ENCODE data around the gene CBX6. TPM values are rescaled to one million over a fixed set of nuclear protein-coding genes. Genes with fewer than 3 reads are reported as not detected.

Gene CBX6
- total and polyA plus RNA-seq, 7 experiments from 2014 or later: 6.3 to 77.0 (median 72.4) TPM

- peaks cover 0 to 5% (median 0%) of the 10 kb centered on the region in 5 donors for H3K36me3 Mint-ChIP-seq
- peaks cover 9 to 40% (median 30%) of the 10 kb centered on the region in 7 donors for H3K4me1 Mint-ChIP-seq
- peak; percentile 2 for ATAC-seq
- ChIA-PET CTCF (interaction anchor here (1.5 to 3.2 kb wide), 3 partner anchors 46 to 78 kb away, joined by 4 to 14 read pairs (median 6); no protein-coding TSS in a partner anchor), POLR2A (interaction anchor here (0.5 to 5.4 kb wide), 9 partner anchors 8 to 138 kb away, joined by 3 to 35 read pairs (median 5); no protein-coding TSS in a partner anchor)
- H3K36me3 ChIP-seq (ENCODE audit: control insufficient read depth in 2 of 3, insufficient read depth in 3 of 3, low read length in 3 of 3): no peaks in the 10 kb centered on the region
- no peak overlapping the region for H3K27ac ChIP-seq (ENCODE audit: low read depth, low read length)
- peaks cover 0 to 14% of the 10 kb centered on the region in 2 donors for H3K4me1 ChIP-seq (ENCODE audit: control insufficient read depth in 2 of 2, insufficient read depth in 2 of 2, low read length in 2 of 2)
- intact Hi-C loops (cut with micrococcal nuclease): loop anchor here in 1 of 2 donors (5.0 kb wide), 1 partner anchor 87 kb away; the partner anchor contains the start of gene SUN2
- H3K27me3 ChIP-seq (ENCODE audit: control insufficient read depth in 2 of 2, insufficient read depth in 2 of 2, low read length in 2 of 2): no peaks in the 10 kb centered on the region
- no peaks in the 10 kb centered on the region for H3K9me3 ChIP-seq (ENCODE audit: control insufficient read depth in 2 of 3, low read length in 3 of 3)
- peaks cover 0 to 72% (median 0%) of the 10 kb centered on the region in 5 donors for H3K27me3 Mint-ChIP-seq
- DNase-seq: peak in 1 of 9 donors; percentile 12
- peak overlapping the region in 2 of 9 donors; percentile 52 to 70 for H3K27ac Mint-ChIP-seq
- peak overlapping the region; percentile 22 to 85 (median 70) for H3K4me3 Mint-ChIP-seq
- no peak overlapping the region for H3K4me3 ChIP-seq (ENCODE audit: low read length)
- peaks cover 0 to 3% (median 0%) of the 10 kb centered on the region in 11 donors for H3K9me3 Mint-ChIP-seq
These were observed 27.6 kb downstream of the CBX6 start for GRCh38 chr22:38844315-38845003.

- Mint-ChIP-seq H3K36me3 (peaks cover 0 to 5% (median 0%) of the 10 kb centered on the region in 5 donors), H3K27ac (peak within 1 kb of the TSS in 6 of 9 donors; percentile 38 to 86 (median 62)), H3K4me1 (peaks cover 9 to 40% (median 33%) of the 10 kb centered on the region in 7 donors), H3K27me3 (peaks cover 0 to 70% (median 0%) of the 10 kb centered on the region in 5 donors), H3K9me3 (peaks cover 0 to 3% (median 0%) of the 10 kb centered on the region in 11 donors), H3K4me3 (peak within 1 kb of the TSS; percentile 75 to 90 (median 86))
- peak in 8 of 9 donors; percentile 21 to 55 (median 40) for DNase-seq
- CTCF ChIA-PET: interaction anchor here (1.0 to 3.2 kb wide), 5 partner anchors 46 to 119 kb away, joined by 3 to 14 read pairs (median 4); no protein-coding TSS in a partner anchor
- Histone ChIP-seq H3K9me3 (ENCODE audit: control insufficient read depth in 2 of 3, low read length in 3 of 3) (no peaks in the 10 kb centered on the region), H3K27me3 (ENCODE audit: control insufficient read depth in 2 of 2, insufficient read depth in 2 of 2, low read length in 2 of 2) (no peaks in the 10 kb centered on the region), H3K36me3 (ENCODE audit: control insufficient read depth in 2 of 3, insufficient read depth in 3 of 3, low read length in 3 of 3) (no peaks in the 10 kb centered on the region), H3K4me3 (ENCODE audit: low read length) (peak within 1 kb of the TSS; percentile 50), H3K27ac (ENCODE audit: low read depth, low read length) (no peak within 1 kb of the TSS), H3K4me1 (ENCODE audit: control insufficient read depth in 2 of 2, insufficient read depth in 2 of 2, low read length in 2 of 2) (peaks cover 0 to 14% of the 10 kb centered on the region in 2 donors)
- POLR2A ChIA-PET: interaction anchor here (0.6 to 5.4 kb wide), 13 partner anchors 18 to 162 kb away, joined by 3 to 35 read pairs (median 4); partner anchors contain the start of genes GTPBP1 and TOMM22
- intact Hi-C loops (cut with micrococcal nuclease): loop anchor here (1.0 to 5.0 kb wide), 8 partner anchors 45 to 138 kb away; partner anchors contain the start of genes DNAL4 (in 1 of the 2), GTPBP1 (in 1 of the 2) and SUN2 (in 1 of the 2)
- peak; percentile 73 for ATAC-seq
These were observed 28.2 kb downstream of the CBX6 start, which contains the start of gene NPTXR for GRCh38 chr22:38843657-38844314. NPTXR (minus strand) TSS chr22:38844028.

GRCh38 chr22:38843201-38843656, 28.8 kb downstream of the CBX6 start:
- ChIA-PET POLR2A (interaction anchor here (0.6 to 5.4 kb wide), 14 partner anchors 18 to 162 kb away, joined by 3 to 35 read pairs (median 4); partner anchors contain the start of genes GTPBP1 and TOMM22), CTCF (interaction anchor here (0.6 to 3.2 kb wide), 9 partner anchors 26 to 118 kb away, joined by 3 to 14 read pairs (median 4); no protein-coding TSS in a partner anchor)
- Mint-ChIP-seq H3K9me3 (peaks cover 0 to 3% (median 0%) of the 10 kb centered on the region in 11 donors), H3K4me1 (peaks cover 9 to 40% (median 35%) of the 10 kb centered on the region in 7 donors), H3K27ac (peak overlapping the region in 1 of 9 donors; percentile 62), H3K36me3 (peaks cover 0 to 5% (median 0%) of the 10 kb centered on the region in 5 donors), H3K27me3 (peaks cover 0 to 69% (median 0%) of the 10 kb centered on the region in 5 donors), H3K4me3 (peak overlapping the region in 4 of 10 donors; percentile 37 to 90 (median 74))
- intact Hi-C loops (cut with micrococcal nuclease): loop anchor here (1.0 to 5.0 kb wide), 8 partner anchors 45 to 138 kb away; partner anchors contain the start of genes DNAL4 (in 1 of the 2), GTPBP1 (in 1 of the 2) and SUN2 (in 1 of the 2)
- H3K36me3 ChIP-seq (ENCODE audit: control insufficient read depth in 2 of 3, insufficient read depth in 3 of 3, low read length in 3 of 3): no peaks in the 10 kb centered on the region
- no peak overlapping the region for H3K27ac ChIP-seq (ENCODE audit: low read depth, low read length)
- H3K27me3 ChIP-seq (ENCODE audit: control insufficient read depth in 2 of 2, insufficient read depth in 2 of 2, low read length in 2 of 2): no peaks in the 10 kb centered on the region
- DNase-seq (peak; percentile 35 to 67 (median 61)), ATAC-seq (peak; percentile 89)
- H3K4me3 ChIP-seq (ENCODE audit: low read length): peak overlapping the region; percentile 50
- H3K4me1 ChIP-seq (ENCODE audit: control insufficient read depth in 2 of 2, insufficient read depth in 2 of 2, low read length in 2 of 2): peaks cover 0 to 14% of the 10 kb centered on the region in 2 donors
- H3K9me3 ChIP-seq (ENCODE audit: control insufficient read depth in 2 of 3, low read length in 3 of 3): no peaks in the 10 kb centered on the region

GRCh38 chr22:38842512-38843200, 29.4 kb downstream of the CBX6 start:
- DNase-seq: no peak
- CTCF ChIA-PET: interaction anchor here (0.6 to 3.2 kb wide), 10 partner anchors 27 to 1695 kb away, joined by 3 to 14 read pairs (median 4); no protein-coding TSS in a partner anchor
- peak overlapping the region; percentile 50 for H3K4me3 ChIP-seq (ENCODE audit: low read length)
- no peaks in the 10 kb centered on the region for H3K27me3 ChIP-seq (ENCODE audit: control insufficient read depth in 2 of 2, insufficient read depth in 2 of 2, low read length in 2 of 2)
- no peaks in the 10 kb centered on the region for H3K9me3 ChIP-seq (ENCODE audit: control insufficient read depth in 2 of 3, low read length in 3 of 3)
- intact Hi-C loops (cut with micrococcal nuclease): loop anchor here (1.0 to 5.0 kb wide), 8 partner anchors 44 to 137 kb away; partner anchors contain the start of genes DNAL4 (in 1 of the 2), GTPBP1 (in 1 of the 2) and SUN2 (in 1 of the 2)
- H3K4me1 ChIP-seq (ENCODE audit: control insufficient read depth in 2 of 2, insufficient read depth in 2 of 2, low read length in 2 of 2): peaks cover 0 to 14% of the 10 kb centered on the region in 2 donors
- Mint-ChIP-seq H3K4me1 (peaks cover 9 to 40% (median 35%) of the 10 kb centered on the region in 7 donors), H3K27ac (peak overlapping the region in 6 of 9 donors; percentile 35 to 86 (median 60)), H3K4me3 (peak overlapping the region; percentile 75 to 90 (median 86)), H3K36me3 (peaks cover 0 to 5% (median 0%) of the 10 kb centered on the region in 5 donors), H3K9me3 (peaks cover 0 to 3% (median 0%) of the 10 kb centered on the region in 11 donors), H3K27me3 (peaks cover 0 to 67% (median 0%) of the 10 kb centered on the region in 5 donors)
- no peaks in the 10 kb centered on the region for H3K36me3 ChIP-seq (ENCODE audit: control insufficient read depth in 2 of 3, insufficient read depth in 3 of 3, low read length in 3 of 3)
- H3K27ac ChIP-seq (ENCODE audit: low read depth, low read length): no peak overlapping the region
- POLR2A ChIA-PET: interaction anchor here (0.6 to 5.4 kb wide), 13 partner anchors 19 to 161 kb away, joined by 3 to 35 read pairs (median 4); partner anchors contain the start of genes GTPBP1 and TOMM22
- ATAC-seq: no peak

- peaks cover 0 to 59% (median 0%) of the 10 kb centered on the region in 5 donors for H3K27me3 Mint-ChIP-seq
- Histone ChIP-seq H3K36me3 (ENCODE audit: control insufficient read depth in 2 of 3, insufficient read depth in 3 of 3, low read length in 3 of 3) (no peaks in the 10 kb centered on the region), H3K9me3 (ENCODE audit: control insufficient read depth in 2 of 3, low read length in 3 of 3) (no peaks in the 10 kb centered on the region), H3K27ac (ENCODE audit: low read depth, low read length) (no peak overlapping the region), H3K4me3 (ENCODE audit: low read length) (no peak overlapping the region), H3K4me1 (ENCODE audit: control insufficient read depth in 2 of 2, insufficient read depth in 2 of 2, low read length in 2 of 2) (peaks cover 0 to 14% of the 10 kb centered on the region in 2 donors), H3K27me3 (ENCODE audit: control insufficient read depth in 2 of 2, insufficient read depth in 2 of 2, low read length in 2 of 2) (no peaks in the 10 kb centered on the region)
- no peak overlapping the region for H3K27ac Mint-ChIP-seq
- H3K9me3 Mint-ChIP-seq: peaks cover 0 to 3% (median 0%) of the 10 kb centered on the region in 11 donors
- intact Hi-C loops (cut with micrococcal nuclease): loop anchor here (2.0 to 5.0 kb wide), 3 partner anchors 84 to 107 kb away; partner anchors contain the start of gene SUN2 (in 1 of the 2)
- ChIA-PET CTCF (interaction anchor here (0.7 to 3.2 kb wide), 2 partner anchors 43 to 73 kb away, joined by 4 to 14 read pairs; no protein-coding TSS in a partner anchor), POLR2A (interaction anchor here (0.6 to 5.4 kb wide), 3 partner anchors 108 to 263 kb away, joined by 3 to 35 read pairs (median 3); no protein-coding TSS in a partner anchor)
- H3K4me3 Mint-ChIP-seq: peak overlapping the region in 9 of 10 donors; percentile 4 to 90 (median 81)
- peaks cover 0 to 5% (median 0%) of the 10 kb centered on the region in 5 donors for H3K36me3 Mint-ChIP-seq
- no peak for ATAC-seq
- H3K4me1 Mint-ChIP-seq: peaks cover 9 to 40% (median 35%) of the 10 kb centered on the region in 7 donors
- DNase-seq: no peak
These were observed 30.4 kb downstream of the CBX6 start for GRCh38 chr22:38841635-38842034.
